ENCODE measurements around the gene KCNT2.
"Not testable (repeated sequence)": the region's sequence is repeated elsewhere in the genome, so short reads cannot be mapped to it uniquely, and the experiment has no call there.

Gene KCNT2

DNA sequence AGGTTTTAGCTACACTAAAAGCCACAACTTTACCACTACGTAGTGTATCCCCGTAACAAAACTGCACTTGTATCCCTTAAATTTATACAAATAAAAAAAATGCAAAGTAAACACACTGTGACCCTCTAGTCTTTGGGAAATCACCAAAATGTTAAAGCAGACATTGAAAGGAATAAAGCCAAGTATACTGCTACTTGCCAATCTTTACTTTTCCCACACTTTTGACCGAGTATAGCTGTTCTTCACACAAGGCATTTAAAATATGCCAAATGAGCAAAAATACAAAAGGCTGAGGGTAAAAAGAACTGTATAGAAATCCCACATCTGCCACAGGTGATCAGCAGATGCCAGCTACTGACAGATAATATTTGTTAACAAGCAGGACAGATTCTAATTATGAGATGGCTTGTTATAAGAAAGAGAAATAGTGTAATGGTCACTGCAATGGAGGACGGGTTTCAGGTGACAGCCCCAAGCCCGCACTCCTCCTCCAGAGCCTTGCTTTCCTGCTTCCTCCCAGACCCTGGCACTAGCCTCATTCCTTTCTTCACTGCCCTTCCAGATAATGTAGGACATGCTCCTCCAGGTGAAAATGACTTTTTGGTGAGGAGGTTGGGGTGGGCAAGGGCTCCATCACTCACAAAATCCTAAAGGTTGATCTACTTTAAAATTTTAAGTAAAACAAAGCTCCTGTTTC is 18.1 kb downstream of the KCNT2 start:
- no peak for DNase-seq

DNA sequence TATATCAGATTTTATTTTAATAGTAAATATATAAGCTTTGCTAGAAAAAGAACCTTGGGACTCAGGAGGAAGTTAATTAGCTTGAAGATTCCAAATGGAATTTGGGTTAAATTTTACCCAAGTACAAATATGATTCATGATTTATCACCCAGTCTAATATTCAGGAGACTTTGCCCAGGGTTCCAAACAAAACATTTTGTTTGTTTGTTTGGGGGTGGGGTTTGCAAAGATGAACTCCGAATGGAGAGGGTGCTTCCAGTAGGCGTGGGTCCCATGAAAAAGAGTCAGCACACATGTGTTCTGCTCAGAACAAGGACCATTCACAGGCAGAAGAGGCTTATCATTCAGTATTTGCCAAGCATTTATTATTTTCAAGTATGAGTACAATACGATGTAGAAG is 23.5 kb downstream of the KCNT2 start:
- no peak for DNase-seq

GRCh38 chr1:196577386-196577785 is 30.9 kb downstream of the KCNT2 start:
- DNase-seq, result no peak

DNA sequence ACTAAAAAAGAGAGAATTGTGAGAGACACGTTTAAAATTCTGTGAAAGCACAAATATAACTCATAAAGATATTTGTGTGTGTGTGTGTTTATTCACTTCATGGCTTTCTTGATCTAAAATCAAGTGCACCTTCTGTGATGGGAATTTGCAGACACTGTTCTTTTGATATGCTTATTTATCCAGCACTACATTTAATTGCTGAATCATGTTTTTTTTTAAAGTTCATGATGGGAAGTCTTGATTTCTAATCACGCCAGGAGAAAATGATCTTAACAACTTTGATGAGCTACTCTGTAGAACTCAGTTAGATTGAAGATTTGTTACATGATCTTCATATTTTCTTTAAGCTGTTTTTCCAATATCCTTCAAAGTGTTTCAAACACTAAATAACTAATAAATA is 35.0 kb downstream of the KCNT2 start:
- DNase-seq, result no peak

DNA sequence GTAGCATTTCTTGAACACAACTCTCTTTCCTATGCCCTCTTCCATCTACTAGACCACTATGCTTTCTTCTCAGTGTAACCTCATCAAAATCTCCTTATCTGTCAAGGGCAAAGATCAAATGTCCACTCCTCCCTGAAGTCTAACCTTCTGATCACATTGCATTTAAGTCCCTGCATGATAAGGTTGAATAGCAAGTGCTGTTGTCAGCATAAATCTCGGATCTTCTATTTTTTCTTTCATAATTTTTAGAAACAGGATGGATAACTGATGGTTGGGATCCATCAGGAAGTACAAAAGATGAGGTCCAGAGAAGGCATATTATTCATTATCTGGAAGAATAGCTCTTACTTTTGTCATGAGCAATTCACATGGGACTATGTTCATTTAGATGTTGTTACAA is 41.0 kb downstream of the KCNT2 start:
- no peak for DNase-seq

GRCh38 chr1:196563768-196564167 is 44.5 kb downstream of the KCNT2 start:
- no peak for DNase-seq

GRCh38 chr1:196559314-196559713 is 48.9 kb downstream of the KCNT2 start:
- no peak for DNase-seq

GRCh38 chr1:196558411-196558810 is 49.8 kb downstream of the KCNT2 start:
- DNase-seq, result no peak

- DNase-seq, result no peak
Measured at GRCh38 chr1:196557797-196558196, 50.4 kb downstream of the KCNT2 start.

- no peak for DNase-seq
Measured at GRCh38 chr1:196550731-196551130, 57.5 kb downstream of the KCNT2 start.

DNA sequence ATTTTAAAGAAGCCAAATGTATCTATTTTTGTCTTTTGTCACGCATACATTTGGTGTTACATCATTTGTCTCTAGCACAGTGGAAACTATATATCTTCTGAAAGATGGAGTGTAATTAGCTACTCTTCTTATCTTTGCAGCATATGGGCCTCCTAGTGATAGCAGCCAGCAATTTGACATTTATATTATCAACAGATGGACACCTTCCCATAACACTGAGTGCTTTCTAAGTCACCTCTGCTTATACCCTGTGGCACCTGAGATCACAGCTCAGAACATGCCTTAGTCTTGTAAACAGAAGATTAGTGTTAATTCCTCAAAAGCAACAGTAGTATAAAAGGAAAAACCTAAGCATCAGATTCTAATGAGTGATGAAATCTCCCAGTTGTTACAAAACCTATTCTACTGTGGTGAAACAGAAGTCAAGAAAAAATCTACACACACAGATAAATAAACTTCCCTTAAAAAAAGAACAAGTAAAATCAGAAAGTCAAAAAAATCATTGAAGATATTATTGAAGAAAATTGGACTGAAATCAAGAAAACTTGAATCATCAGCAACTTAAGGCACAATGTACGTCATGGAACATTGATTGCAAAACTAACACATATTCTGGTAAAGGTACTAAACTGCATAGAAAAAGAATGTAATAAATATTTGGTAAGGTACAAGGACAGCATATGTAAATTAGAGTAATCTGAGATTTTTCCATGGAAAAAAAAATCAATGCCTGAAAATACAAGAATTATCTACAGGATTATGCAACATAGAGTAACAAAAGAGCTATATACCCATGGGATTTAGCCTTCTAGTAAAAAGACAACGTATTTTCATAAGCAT is 61.7 kb downstream of the KCNT2 start:
- DNase-seq, result no peak

DNA sequence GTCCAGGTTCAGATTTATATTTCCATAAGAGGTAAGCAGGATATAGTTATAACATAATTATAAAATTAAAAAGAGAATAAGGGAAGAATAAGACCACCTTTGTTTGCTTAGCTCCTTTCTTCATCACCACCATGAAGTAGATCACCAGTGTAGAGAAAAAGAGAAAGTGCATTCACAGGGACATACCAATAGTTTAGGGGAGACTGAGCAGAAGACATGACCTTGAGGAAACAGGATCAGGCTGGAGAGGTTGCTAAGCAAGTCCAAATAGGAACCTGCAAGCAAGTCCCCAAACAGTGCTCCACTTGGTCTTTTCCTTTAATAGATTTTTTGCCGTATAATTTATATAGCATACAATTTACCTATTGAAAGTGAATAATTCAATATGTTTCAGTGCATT is 63.0 kb downstream of the KCNT2 start:
- DNase-seq, result no peak

- DNase-seq, result no peak
Measured at GRCh38 chr1:196544617-196545016, 63.6 kb downstream of the KCNT2 start.

DNA sequence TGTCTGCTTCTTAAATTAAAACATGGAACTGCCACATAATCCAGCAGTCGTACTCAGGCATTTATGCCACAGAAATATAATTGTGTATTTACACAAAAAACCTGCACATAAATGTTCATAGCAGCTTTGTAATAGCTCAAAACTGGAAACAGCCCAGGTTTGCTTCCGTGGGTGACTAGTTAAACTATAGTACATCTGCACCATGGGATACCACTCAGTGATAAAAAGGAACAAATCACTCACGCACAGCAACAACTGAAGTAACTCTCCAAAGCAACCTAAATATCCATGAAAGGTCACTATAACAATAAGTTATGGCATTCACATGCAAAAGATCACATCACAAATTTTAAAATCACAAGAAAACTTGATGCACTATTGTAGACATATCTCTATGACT is 64.4 kb downstream of the KCNT2 start:
- no peak for DNase-seq

- no peak for DNase-seq
Measured at GRCh38 chr1:196538473-196538872, 69.8 kb downstream of the KCNT2 start.

DNA sequence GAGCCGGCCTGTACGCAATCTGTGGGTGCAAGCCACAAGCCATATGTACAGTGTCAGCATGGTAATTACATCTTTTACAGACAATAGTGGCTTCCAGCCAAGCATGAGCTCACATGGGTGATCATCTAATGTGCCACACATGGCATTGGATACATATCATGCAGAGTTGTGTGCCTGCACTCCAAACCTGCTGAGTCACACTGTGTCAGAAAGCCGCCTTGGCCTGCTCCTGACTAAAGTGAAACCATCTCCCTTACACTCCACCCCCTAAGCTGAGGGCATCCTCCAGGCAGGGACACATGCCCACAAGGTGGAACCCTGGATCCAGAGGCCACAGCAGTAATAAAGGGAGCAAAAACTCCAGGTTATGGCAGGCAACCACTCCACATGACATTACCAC is 72.5 kb downstream of the KCNT2 start:
- no peak for DNase-seq

DNA sequence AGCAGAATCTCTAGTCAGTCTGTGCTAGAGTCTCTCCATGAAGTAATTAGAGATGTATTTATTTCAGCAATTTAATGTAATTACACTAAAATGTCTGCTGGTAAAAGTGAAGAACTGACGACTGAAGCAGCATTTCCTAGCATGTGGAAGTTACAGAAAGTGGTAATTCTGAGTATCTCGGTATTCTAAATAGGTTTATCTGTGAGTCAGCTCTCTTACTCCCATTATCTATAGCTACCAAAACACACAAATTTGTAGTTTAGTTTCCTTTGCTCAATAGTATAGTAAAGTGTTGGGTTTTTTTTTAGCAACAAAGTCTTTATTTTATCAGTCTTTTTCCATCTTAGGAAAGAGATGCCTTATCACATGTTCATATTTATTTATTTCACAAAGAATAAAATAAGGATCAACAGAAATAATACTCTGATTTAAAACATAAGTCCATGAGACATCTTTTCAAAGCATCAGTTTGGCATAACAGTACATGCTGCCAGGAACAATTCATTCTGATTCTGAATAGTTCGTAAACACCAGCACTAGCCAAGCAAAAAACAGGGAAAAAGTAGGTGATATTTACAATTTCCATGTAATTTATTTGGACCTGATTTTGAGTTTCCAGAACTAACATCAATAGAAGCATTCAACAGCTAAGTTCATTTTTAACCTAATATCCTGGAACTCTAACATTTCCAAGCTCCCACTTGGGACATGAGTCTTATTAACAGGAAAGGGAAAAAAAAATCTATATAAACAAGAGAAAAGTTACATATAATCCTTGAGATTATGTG is 76.3 kb downstream of the KCNT2 start:
- no peak for DNase-seq

GRCh38 chr1:196527919-196528318 is 80.3 kb downstream of the KCNT2 start:
- DNase-seq, result no peak

DNA sequence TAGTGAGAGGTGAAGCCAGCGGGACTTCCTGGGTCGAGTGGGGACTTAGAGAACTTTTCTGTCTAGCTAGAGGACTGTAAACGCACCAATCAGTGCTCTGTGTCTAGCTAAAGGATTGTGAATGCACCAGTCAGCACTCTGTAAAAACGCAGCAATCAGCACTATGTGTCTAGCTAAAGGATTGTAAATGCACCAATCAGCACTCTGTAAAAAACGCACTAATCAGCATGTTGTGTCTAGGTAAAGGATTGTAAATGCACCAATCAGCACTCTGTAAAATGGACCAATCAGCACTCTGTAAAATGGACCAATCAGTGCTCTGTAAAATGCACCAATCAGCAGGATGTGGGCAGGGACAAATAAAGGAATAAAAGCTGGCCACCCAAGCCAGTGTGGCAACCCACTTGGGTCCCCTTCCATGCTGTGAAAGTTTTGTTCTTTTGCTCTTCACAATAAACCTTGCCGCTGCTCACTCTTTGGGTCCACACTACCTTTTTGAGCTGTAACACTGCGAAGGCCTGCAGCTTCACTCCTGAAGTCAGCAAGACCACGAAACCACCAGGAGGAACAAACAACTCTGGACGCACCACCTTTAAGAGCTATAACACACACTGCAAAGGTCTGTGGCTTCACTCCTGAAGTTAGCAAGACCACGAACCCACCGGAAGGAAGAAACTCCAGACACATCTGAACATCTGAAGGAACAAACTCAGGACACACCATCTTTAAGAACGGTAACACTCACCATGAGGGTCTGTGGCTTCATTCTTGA is 85.5 kb downstream of the KCNT2 start:
- not testable (repeated sequence) for DNase-seq

DNA sequence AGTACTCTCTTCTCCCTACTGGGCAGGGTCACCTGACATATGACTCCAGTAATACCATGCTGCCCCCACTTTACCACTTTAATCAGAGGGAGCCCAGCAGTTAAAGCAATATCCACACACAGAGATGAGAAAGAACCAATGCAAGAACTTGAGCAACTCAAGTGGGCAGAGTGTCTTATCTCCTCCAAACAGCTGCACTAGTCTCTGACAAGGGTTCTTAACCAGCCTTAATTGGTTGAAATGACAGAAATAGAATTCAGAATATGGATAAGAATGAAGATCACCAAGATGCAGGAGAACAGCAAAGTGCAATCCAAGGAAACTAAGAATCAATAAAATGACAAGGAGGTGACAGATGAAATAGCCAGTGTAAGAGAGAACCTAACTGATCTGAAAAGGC is 91.0 kb downstream of the KCNT2 start:
- no peak for DNase-seq

GRCh38 chr1:196516373-196516772 is 91.9 kb downstream of the KCNT2 start:
- no peak for DNase-seq

DNA sequence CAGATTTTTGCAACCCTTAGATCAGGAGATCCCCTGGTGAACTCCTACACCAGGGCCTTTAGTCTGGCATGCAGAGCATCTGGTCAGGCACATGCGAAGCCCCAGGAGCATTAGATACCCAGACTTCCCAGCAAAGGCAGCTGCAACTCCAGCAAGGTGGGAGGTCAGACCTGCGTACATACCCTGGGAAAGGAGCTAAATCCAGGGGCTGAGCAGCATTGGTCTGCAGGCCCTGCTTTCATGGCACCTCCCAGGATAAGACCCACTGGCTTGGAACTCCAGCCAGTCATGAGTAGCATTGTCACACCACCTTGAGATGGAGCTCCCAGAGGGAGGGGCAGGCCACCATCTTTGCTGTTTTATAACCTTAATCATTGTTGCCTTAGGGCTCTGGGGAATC is 92.3 kb downstream of the KCNT2 start:
- DNase-seq, result no peak

- DNase-seq, result no peak
Measured at GRCh38 chr1:196513821-196514220, 94.4 kb downstream of the KCNT2 start.

Measured in stimulated activated CD4-positive, alpha-beta T cell treated with anti-CD3 and anti-CD28 coated beads, Interleukin-4, amount 100 ng/mL, for 4 hours (primary cell).